ENCODE results near the gene AZIN2. TPM values are rescaled to one million over a fixed set of nuclear protein-coding genes. Genes with fewer than 3 reads are reported as not detected.

Gene AZIN2
- total and polyA plus RNA-seq, 2 of the 13 experiments (the other 11 are each of a cell fraction or from before 2014, with no cell fraction given) = 1.7 to 3.5 TPM

DNA sequence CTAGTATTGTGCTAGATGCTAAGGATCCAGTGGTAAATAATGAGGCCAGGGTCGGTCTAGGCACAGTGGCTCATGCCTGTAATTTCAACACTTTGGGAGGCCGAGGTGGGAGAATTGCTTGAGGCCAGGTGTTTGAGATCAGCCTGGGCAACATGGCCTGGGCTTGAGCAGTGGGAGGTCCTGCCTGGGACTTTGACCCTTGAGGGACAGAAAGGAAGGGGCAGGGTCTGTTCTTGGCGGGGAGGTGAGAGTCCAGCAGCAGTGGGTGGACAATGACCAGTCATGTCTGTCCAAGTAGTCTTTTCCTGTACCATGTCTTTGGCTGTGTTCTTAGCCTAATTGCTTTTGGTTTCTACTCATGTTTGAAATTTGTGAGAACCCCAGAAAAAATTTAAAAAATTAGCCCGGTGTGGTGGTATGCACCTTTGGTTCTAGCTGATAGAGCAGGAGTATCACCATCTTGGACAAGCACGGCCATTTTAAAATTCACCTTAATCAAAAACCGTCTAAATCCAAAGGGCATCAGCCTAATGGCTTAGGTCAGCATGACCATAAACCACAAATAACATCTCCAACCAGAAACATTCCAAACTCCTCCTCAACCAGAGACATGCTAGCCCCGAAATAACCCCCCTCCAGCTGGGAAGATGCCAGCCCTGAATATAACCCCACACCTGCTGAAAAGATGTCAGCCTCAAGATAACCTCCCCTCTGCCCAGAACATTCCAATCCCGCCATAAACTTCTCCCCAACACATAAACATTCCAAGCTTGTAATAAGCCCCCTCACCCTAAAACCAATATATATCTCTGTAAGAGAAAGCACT, 37.5 kb upstream of the AZIN2 start (continued):
- TF ChIP-seq, protein P1, sequence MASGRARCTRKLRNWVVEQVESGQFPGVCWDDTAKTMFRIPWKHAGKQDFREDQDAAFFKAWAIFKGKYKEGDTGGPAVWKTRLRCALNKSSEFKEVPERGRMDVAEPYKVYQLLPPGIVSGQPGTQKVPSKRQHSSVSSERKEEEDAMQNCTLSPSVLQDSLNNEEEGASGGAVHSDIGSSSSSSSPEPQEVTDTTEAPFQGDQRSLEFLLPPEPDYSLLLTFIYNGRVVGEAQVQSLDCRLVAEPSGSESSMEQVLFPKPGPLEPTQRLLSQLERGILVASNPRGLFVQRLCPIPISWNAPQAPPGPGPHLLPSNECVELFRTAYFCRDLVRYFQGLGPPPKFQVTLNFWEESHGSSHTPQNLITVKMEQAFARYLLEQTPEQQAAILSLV (CRISPR knock-in tag; IDR thresholded peaks at IDR 0.05; ENCODE audit: borderline replicate concordance) = no peak
- TF ChIP-seq ZNF296 (CRISPR knock-in tag; conservative IDR thresholded peaks at IDR 0.05) (peak; percentile 93), ZNF614 (CRISPR knock-in tag; IDR thresholded peaks at IDR 0.05; ENCODE audit: borderline replicate concordance) (0 out of 2 replicates have a peak, but pooled peaks have one; percentile 29), ZNF567 (CRISPR knock-in tag; IDR thresholded peaks at IDR 0.05; ENCODE audit: borderline replicate concordance) (no peak), GATAD2A (CRISPR knock-in tag; IDR thresholded peaks at IDR 0.05) (peak; percentile 41; the same call in 1 of the 2 replicates), SIN3A (IDR thresholded peaks at IDR 0.05; ENCODE audit: borderline replicate concordance, low read depth, low read length) (no peak), HNF4A (CRISPR knock-in tag; IDR thresholded peaks at IDR 0.05) (peak; percentile 83), SMC3 (IDR thresholded peaks at IDR 0.05; ENCODE audit: low read length) (no peak)
- TF ChIP-seq, protein P2, sequence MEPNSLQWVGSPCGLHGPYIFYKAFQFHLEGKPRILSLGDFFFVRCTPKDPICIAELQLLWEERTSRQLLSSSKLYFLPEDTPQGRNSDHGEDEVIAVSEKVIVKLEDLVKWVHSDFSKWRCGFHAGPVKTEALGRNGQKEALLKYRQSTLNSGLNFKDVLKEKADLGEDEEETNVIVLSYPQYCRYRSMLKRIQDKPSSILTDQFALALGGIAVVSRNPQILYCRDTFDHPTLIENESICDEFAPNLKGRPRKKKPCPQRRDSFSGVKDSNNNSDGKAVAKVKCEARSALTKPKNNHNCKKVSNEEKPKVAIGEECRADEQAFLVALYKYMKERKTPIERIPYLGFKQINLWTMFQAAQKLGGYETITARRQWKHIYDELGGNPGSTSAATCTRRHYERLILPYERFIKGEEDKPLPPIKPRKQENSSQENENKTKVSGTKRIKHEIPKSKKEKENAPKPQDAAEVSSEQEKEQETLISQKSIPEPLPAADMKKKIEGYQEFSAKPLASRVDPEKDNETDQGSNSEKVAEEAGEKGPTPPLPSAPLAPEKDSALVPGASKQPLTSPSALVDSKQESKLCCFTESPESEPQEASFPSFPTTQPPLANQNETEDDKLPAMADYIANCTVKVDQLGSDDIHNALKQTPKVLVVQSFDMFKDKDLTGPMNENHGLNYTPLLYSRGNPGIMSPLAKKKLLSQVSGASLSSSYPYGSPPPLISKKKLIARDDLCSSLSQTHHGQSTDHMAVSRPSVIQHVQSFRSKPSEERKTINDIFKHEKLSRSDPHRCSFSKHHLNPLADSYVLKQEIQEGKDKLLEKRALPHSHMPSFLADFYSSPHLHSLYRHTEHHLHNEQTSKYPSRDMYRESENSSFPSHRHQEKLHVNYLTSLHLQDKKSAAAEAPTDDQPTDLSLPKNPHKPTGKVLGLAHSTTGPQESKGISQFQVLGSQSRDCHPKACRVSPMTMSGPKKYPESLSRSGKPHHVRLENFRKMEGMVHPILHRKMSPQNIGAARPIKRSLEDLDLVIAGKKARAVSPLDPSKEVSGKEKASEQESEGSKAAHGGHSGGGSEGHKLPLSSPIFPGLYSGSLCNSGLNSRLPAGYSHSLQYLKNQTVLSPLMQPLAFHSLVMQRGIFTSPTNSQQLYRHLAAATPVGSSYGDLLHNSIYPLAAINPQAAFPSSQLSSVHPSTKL (CRISPR knock-in tag; IDR thresholded peaks at IDR 0.05) = 0 out of 2 replicates have a peak, but pooled peaks have one; percentile 19
- TF ChIP-seq, protein P3, sequence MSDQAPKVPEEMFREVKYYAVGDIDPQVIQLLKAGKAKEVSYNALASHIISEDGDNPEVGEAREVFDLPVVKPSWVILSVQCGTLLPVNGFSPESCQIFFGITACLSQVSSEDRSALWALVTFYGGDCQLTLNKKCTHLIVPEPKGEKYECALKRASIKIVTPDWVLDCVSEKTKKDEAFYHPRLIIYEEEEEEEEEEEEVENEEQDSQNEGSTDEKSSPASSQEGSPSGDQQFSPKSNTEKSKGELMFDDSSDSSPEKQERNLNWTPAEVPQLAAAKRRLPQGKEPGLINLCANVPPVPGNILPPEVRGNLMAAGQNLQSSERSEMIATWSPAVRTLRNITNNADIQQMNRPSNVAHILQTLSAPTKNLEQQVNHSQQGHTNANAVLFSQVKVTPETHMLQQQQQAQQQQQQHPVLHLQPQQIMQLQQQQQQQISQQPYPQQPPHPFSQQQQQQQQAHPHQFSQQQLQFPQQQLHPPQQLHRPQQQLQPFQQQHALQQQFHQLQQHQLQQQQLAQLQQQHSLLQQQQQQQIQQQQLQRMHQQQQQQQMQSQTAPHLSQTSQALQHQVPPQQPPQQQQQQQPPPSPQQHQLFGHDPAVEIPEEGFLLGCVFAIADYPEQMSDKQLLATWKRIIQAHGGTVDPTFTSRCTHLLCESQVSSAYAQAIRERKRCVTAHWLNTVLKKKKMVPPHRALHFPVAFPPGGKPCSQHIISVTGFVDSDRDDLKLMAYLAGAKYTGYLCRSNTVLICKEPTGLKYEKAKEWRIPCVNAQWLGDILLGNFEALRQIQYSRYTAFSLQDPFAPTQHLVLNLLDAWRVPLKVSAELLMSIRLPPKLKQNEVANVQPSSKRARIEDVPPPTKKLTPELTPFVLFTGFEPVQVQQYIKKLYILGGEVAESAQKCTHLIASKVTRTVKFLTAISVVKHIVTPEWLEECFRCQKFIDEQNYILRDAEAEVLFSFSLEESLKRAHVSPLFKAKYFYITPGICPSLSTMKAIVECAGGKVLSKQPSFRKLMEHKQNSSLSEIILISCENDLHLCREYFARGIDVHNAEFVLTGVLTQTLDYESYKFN (CRISPR knock-in tag; conservative IDR thresholded peaks at IDR 0.05) = peak; percentile 60
- TF ChIP-seq, protein P4, sequence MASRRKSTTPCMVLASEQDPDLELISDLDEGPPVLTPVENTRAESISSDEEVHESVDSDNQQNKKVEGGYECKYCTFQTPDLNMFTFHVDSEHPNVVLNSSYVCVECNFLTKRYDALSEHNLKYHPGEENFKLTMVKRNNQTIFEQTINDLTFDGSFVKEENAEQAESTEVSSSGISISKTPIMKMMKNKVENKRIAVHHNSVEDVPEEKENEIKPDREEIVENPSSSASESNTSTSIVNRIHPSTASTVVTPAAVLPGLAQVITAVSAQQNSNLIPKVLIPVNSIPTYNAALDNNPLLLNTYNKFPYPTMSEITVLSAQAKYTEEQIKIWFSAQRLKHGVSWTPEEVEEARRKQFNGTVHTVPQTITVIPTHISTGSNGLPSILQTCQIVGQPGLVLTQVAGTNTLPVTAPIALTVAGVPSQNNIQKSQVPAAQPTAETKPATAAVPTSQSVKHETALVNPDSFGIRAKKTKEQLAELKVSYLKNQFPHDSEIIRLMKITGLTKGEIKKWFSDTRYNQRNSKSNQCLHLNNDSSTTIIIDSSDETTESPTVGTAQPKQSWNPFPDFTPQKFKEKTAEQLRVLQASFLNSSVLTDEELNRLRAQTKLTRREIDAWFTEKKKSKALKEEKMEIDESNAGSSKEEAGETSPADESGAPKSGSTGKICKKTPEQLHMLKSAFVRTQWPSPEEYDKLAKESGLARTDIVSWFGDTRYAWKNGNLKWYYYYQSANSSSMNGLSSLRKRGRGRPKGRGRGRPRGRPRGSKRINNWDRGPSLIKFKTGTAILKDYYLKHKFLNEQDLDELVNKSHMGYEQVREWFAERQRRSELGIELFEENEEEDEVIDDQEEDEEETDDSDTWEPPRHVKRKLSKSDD (CRISPR knock-in tag; IDR thresholded peaks at IDR 0.05; ENCODE audit: low read depth) = no peak
- TF ChIP-seq, protein P5, sequence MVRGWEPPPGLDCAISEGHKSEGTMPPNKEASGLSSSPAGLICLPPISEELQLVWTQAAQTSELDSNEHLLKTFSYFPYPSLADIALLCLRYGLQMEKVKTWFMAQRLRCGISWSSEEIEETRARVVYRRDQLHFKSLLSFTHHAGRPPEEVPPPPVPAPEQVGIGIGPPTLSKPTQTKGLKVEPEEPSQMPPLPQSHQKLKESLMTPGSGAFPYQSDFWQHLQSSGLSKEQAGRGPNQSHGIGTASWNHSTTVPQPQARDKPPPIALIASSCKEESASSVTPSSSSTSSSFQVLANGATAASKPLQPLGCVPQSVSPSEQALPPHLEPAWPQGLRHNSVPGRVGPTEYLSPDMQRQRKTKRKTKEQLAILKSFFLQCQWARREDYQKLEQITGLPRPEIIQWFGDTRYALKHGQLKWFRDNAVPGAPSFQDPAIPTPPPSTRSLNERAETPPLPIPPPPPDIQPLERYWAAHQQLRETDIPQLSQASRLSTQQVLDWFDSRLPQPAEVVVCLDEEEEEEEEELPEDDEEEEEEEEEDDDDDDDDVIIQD (CRISPR knock-in tag; IDR thresholded peaks at IDR 0.05; ENCODE audit: low read depth) = no peak

All from HepG2 (cell line).